Lower lobe of right lung (tissue), 2 donors: ENCODE data around the gene C1D. TPM values are rescaled to one million over a fixed set of nuclear protein-coding genes. Genes with fewer than 3 reads are reported as not detected.

ENCODE experiments used
- ATAC-seq, 2 donors: fragments of 200-7000 bp; cut with Tn5 transposase; one replicate each; pipeline ENCODE4 v1.9.1; 2020 to 2022; ENCODE audit warnings: mild to moderate bottlenecking in 2 of 2, moderate library complexity in 2 of 2
- DNase-seq: peaks from one replicate; pipeline ENCODE4 v3.0.0-alpha.2; 2020
- H3K27ac ChIP-seq: fragments of 200-600 bp; one replicate; pipeline ENCODE4 v1.8.0; 2022
- H3K27me3 ChIP-seq: fragments of 200-600 bp; one replicate; pipeline ENCODE4 v1.8.0; 2022; ENCODE audit warnings: low read depth
- H3K36me3 ChIP-seq: fragments of 200-600 bp; one replicate; pipeline ENCODE4 v1.8.0; 2022; ENCODE audit warnings: mild to moderate bottlenecking
- H3K4me1 ChIP-seq: fragments of 200-600 bp; one replicate; pipeline ENCODE4 v1.8.0; 2022
- H3K4me3 ChIP-seq: fragments of 200-600 bp; one replicate; pipeline ENCODE4 v1.8.0; 2022; ENCODE audit warnings: mild to moderate bottlenecking
- H3K9me3 ChIP-seq: fragments of 200-600 bp; one replicate; pipeline ENCODE4 v1.8.0; 2022
- intact Hi-C: fragments of 100-400 bp; cut with DNase I; formaldehyde crosslinking; loops from one replicate; pipeline ENCODE4 v1.11.0; 2022
- total RNA-seq: library from RNA; stranded (reverse); fragmentation: NEBNext Ultra II Directional; extraction: Animal tissue kit (Norgen Biotek cat#: 25700); gene quantifications from one replicate; pipeline ENCODE4 v1.2.1, GENCODE V29; 2021
- TF ChIP-seq, protein P1 (sequence below): fragments of 200-600 bp; IDR thresholded peaks from one replicate; pipeline ENCODE4 v1.8.0; 2022; ENCODE audit warnings: antibody characterized with exemption, mild to moderate bottlenecking
- donor health status: DM: no; HTN: yes; CAD: no; lungs with severe emphysema.

C1D gene
- total RNA-seq, 1 donor from 2014 or later, result 21.5 TPM

DNA sequence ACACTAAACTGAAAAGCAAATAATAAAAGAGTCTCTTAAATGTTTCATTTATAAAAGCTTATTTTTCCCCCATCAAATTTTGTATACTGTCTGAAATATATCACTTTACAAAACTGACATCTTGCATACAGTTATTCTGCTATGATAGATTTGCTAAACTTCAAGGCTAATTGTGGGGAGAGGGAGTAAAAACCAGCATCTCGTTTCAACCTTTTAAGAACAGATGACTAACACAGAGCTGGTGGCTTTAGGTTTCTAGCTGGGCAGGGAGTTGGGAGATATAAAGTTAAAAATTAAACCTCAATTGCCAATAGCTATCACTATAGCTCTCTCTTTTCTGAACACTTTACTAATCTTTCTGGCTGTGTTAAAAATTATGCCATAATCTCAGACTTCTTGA is 23.5 kb downstream of the C1D start:
- intact Hi-C loops, result no loop called here
- Histone ChIP-seq H3K4me3 (no peak overlapping the region), H3K9me3 (no peaks in the 10 kb centered on the region), H3K36me3 (no peaks in the 10 kb centered on the region), H3K27me3 (no peaks in the 10 kb centered on the region), H3K4me1 (no peaks in the 10 kb centered on the region), H3K27ac (no peak overlapping the region)
- ATAC-seq (no peak), DNase-seq (no peak)
- TF ChIP-seq, protein P1, sequence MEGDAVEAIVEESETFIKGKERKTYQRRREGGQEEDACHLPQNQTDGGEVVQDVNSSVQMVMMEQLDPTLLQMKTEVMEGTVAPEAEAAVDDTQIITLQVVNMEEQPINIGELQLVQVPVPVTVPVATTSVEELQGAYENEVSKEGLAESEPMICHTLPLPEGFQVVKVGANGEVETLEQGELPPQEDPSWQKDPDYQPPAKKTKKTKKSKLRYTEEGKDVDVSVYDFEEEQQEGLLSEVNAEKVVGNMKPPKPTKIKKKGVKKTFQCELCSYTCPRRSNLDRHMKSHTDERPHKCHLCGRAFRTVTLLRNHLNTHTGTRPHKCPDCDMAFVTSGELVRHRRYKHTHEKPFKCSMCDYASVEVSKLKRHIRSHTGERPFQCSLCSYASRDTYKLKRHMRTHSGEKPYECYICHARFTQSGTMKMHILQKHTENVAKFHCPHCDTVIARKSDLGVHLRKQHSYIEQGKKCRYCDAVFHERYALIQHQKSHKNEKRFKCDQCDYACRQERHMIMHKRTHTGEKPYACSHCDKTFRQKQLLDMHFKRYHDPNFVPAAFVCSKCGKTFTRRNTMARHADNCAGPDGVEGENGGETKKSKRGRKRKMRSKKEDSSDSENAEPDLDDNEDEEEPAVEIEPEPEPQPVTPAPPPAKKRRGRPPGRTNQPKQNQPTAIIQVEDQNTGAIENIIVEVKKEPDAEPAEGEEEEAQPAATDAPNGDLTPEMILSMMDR, result no peak

DNA sequence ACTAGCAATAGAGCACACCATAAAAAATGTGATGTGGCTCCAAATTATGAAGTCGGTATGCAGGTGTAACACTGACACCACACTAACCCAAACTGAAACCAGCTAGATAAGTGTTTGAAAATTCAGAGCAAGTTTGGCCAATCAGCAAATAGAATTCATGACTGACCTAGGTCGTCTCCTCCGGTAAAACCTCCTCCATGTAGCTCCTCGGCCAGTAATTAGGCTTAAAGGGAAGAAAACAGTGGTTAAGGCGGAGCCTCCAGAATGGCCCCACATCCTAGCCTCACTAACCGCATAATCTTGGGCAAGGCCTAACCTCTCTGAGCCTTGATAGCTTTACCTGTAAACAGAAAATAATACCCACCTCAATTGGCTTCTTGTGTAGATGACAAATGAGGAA is 30.1 kb downstream of the C1D start:
- no peaks in the 10 kb centered on the region for H3K36me3 ChIP-seq
- TF ChIP-seq, protein P1, result no peak
- H3K9me3 ChIP-seq, result no peaks in the 10 kb centered on the region
- H3K4me3 ChIP-seq, result no peak overlapping the region
- DNase-seq (no peak), ATAC-seq (no peak)
- H3K27ac ChIP-seq, result no peak overlapping the region
- no peaks in the 10 kb centered on the region for H3K4me1 ChIP-seq
- intact Hi-C loops, result no loop called here
- H3K27me3 ChIP-seq, result no peaks in the 10 kb centered on the region

DNA sequence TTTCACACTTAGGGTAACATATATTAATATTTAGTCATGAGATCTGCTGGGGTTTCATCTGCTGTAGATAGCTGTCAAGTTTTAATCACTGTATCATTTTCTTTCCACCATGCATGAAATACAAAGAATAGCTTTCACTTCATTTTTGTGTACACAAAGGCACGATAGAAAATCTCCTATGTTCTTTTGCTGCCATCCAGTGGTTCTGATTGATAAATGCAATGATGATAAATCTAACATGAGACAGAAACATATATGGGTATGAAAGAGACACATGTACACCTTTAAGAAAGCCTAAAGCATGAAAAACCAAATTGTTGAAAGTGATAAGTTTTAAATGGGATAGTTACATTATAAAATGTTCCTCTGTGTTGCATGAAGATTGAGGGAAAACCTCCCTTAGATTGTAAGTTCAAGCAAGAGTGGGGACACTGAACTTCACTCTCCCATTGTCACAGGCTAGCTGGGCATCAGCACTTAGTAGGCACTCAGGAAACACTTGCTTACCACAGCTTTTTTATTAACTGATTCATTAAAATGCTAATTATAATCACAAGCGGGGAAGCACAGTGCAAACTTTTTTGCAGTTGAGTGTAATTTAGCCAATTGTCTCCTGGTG is 31.2 kb downstream of the C1D start:
- H3K36me3 ChIP-seq, result no peaks in the 10 kb centered on the region
- intact Hi-C loops, result no loop called here
- DNase-seq (no peak), ATAC-seq (peak in 1 of 2 donors; percentile 61)
- H3K27me3 ChIP-seq, result no peaks in the 10 kb centered on the region
- H3K27ac ChIP-seq, result no peak overlapping the region
- TF ChIP-seq, protein P1, result peak; percentile 69
- no peak overlapping the region for H3K4me3 ChIP-seq
- H3K4me1 ChIP-seq, result no peaks in the 10 kb centered on the region
- H3K9me3 ChIP-seq, result no peaks in the 10 kb centered on the region

DNA sequence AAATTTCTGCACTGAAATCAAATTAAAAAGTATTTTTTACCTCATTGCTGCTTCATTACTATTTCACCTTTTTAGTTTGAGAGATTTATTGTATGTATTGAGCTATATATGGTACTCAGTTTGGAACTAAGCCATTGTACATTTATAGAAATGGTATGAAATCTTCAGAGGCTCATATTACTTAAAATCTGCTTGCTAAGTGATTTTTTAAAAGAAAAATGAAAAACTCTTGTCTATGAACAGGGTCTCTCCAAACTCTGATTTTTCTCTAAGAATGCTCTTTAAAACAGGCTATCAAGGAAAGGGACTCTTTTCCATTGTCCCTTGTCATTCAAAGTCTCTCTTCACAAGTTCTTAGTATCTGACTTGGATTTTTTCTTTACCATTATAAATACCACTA is 31.8 kb downstream of the C1D start:
- intact Hi-C loops, result no loop called here
- H3K27me3 ChIP-seq, result no peaks in the 10 kb centered on the region
- DNase-seq (no peak), ATAC-seq (no peak)
- TF ChIP-seq, protein P1, result no peak
- no peaks in the 10 kb centered on the region for H3K9me3 ChIP-seq
- H3K27ac ChIP-seq, result no peak overlapping the region
- no peaks in the 10 kb centered on the region for H3K4me1 ChIP-seq
- H3K4me3 ChIP-seq, result no peak overlapping the region
- H3K36me3 ChIP-seq, result no peaks in the 10 kb centered on the region

DNA sequence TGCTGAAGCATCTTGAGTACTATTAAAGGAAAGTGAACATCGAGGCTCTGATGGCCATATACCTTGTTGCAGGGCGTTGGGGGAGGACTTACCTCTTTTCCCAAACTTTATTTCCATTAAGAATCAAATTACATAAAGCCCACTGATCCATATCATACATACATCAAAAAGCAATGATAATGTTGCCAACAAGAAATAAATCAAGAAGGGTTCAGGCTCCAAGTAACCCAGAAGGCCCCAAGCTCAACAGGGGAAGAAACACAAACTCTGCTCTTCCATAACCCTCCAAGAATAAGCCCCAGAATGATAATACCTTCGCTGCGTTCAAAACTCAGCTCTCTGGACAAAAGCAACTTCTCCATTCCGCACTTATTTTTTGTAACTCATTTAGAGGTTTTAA is 32.3 kb downstream of the C1D start:
- Histone ChIP-seq H3K36me3 (no peaks in the 10 kb centered on the region), H3K27ac (no peak overlapping the region), H3K4me1 (no peaks in the 10 kb centered on the region), H3K27me3 (no peaks in the 10 kb centered on the region), H3K9me3 (no peaks in the 10 kb centered on the region), H3K4me3 (no peak overlapping the region)
- DNase-seq, result no peak
- no peak for ATAC-seq
- intact Hi-C loops, result no loop called here
- TF ChIP-seq, protein P1, result no peak
